ENCODE data around the gene MCF2L2.

DNA sequence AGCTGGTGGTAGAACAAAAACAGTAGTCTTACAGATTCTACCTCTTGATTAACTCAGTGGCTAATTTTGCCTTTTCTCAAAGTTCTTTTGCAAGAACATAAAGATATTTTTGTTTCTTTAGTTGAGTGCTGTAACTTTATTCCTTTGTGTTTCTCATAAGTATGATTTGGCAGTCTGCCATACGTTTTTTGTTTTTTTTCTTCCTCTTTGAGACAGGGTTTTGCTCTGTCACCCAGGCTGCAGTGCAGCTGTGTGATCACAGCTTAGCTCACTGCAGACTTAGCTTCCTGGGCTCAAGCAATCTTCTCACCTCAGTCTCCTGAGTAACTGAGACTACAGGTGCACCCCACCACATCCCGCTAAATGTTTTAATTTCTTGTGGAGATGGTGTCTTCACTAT is 153.0 kb downstream of the MCF2L2 start:
- TF ChIP-seq POLR2AphosphoS5 (IDR thresholded peaks at IDR 0.05; ENCODE audit: low read depth, low read length) (no peak), TAF1 (IDR thresholded peaks at IDR 0.05; ENCODE audit: borderline replicate concordance, insufficient read depth, low read length) (no peak), SIN3A (IDR thresholded peaks at IDR 0.05; ENCODE audit: borderline replicate concordance, insufficient read depth, low read length) (no peak), FOXP2 (optimal IDR thresholded peaks at IDR 0.05; ENCODE audit: borderline replicate concordance, extremely low read depth, extremely low read length, insufficient read depth) (no peak)

Measured in PFSK-1 (cell line).